H1 (cell line): ENCODE results near the gene ZNF446. TPM values are rescaled to one million over a fixed set of nuclear protein-coding genes. Genes with fewer than 3 reads are reported as not detected.

Experiments used
- E2F6 ChIP-seq: IDR thresholded peaks from 2 replicates; pipeline ENCODE4 v1.6.1; 2012; ENCODE audit warnings: inconsistent platforms
- EZH2 ChIP-seq: fragments of 200-600 bp; sonication (generic); IDR thresholded peaks from 2 replicates; pipeline ENCODE4 v1.7.1; 2012; ENCODE audit warnings: low read depth, mild to moderate bottlenecking, moderate library complexity, low read length, inconsistent platforms; ENCODE audit not compliant: severe bottlenecking
- GTF2F1 ChIP-seq: IDR thresholded peaks from 2 replicates; pipeline ENCODE4 v1.6.1; 2012; ENCODE audit warnings: low read depth, low read length, improper control_type of control experiment, borderline replicate concordance
- HDAC6 ChIP-seq: IDR thresholded peaks from one replicate; pipeline ENCODE4 v1.7.1; 2012; ENCODE audit warnings: low read depth, mild to moderate bottlenecking, inconsistent platforms, low read length, moderate library complexity
- KDM5A ChIP-seq: fragments of 200-600 bp; IDR thresholded peaks from 2 replicates; pipeline ENCODE4 v1.7.1; 2012; ENCODE audit warnings: mild to moderate bottlenecking, low read length, inconsistent platforms, mixed read lengths
- NRF1 ChIP-seq: IDR thresholded peaks from 2 replicates; pipeline ENCODE4 v1.6.1; 2011; ENCODE audit warnings: mild to moderate bottlenecking, low read depth, low read length, improper control_type of control experiment
- POLR2A ChIP-seq, 2 experiments: IDR thresholded peaks; 1 replicate in 1 of 2; 2 replicates in 1 of 2; pipeline ENCODE4 v1.6.1; 2011; ENCODE audit warnings: low read depth in 2 of 2, low read length in 2 of 2, mild to moderate bottlenecking in 2 of 2; ENCODE audit errors: control extremely low read depth in 1 of 2
- POLR2AphosphoS5 ChIP-seq: IDR thresholded peaks from 2 replicates; pipeline ENCODE4 v1.6.1; 2011; ENCODE audit warnings: low read depth, low read length
- TAF7 ChIP-seq: optimal IDR thresholded peaks from 2 replicates; pipeline ENCODE3; 2011; ENCODE audit warnings: low read depth, mild to moderate bottlenecking, inconsistent platforms, low read length, moderate library complexity, borderline replicate concordance
- TCF12 ChIP-seq: IDR thresholded peaks from 2 replicates; pipeline ENCODE4 v1.6.1; 2011; ENCODE audit warnings: low read depth, mild to moderate bottlenecking, low read length
- YY1 ChIP-seq: IDR thresholded peaks from 2 replicates; pipeline ENCODE4 v1.6.1; 2011; ENCODE audit warnings: low read depth, mild to moderate bottlenecking, low read length
- polyA plus RNA-seq, 7 experiments: library from polyadenylated mRNA; depleted of rRNA in 3 of 7; stranded (reverse) in 5 of 7; unstranded in 2 of 7; fragments of >200 nt in 5 of 7; fragments of 200-250 nt in 2 of 7; gene quantifications; 1 replicate in 5 of 7; 2 replicates in 1 of 7; 4 replicates in 1 of 7; pipeline versions ENCODE4 v1.2.1 to v1.2.3, GENCODE V29; 2011 to 2013; ENCODE audit warnings: missing spikeins in 2 of 7, mixed read lengths in 2 of 7
- total RNA-seq: library from RNA; stranded (reverse); fragmentation: NEBNext Ultra II Directional; extraction: Animal tissue kit (Norgen Biotek cat#: 25700); gene quantifications from 2 replicates; pipeline ENCODE4 v1.2.1, GENCODE V29; 2021
- TF ChIP-seq, protein P1 (sequence below): IDR thresholded peaks from 2 replicates; pipeline ENCODE4 v1.6.1; 2011; ENCODE audit warnings: low read depth, mild to moderate bottlenecking, low read length; ENCODE audit not compliant: insufficient read depth

The ZNF446 gene
- total and polyA plus RNA-seq, 2 of the 8 experiments (the other 6 are each of a cell fraction or from before 2014, with no cell fraction given): 4.1 to 5.5 TPM

- no peak for TF ChIP-seq POLR2AphosphoS5
- TF ChIP-seq TCF12: no peak
- no peak for TF ChIP-seq GTF2F1
- TF ChIP-seq E2F6: no peak
- TF ChIP-seq EZH2: no peak
- no peak for TF ChIP-seq NRF1
- no peak for TF ChIP-seq KDM5A
- TF ChIP-seq TAF7: no peak
- TF ChIP-seq HDAC6: no peak
- TF ChIP-seq, protein P1, sequence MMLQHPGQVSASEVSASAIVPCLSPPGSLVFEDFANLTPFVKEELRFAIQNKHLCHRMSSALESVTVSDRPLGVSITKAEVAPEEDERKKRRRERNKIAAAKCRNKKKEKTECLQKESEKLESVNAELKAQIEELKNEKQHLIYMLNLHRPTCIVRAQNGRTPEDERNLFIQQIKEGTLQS: no peak
- no peak for TF ChIP-seq YY1
- no peak for TF ChIP-seq POLR2A (IDR thresholded peaks at IDR 0.05; ENCODE audit: control extremely low read depth in 1 of 2, low read depth in 2 of 2, low read length in 2 of 2)
- TF ChIP-seq, all 59 proteins: peak for 0
Measured at GRCh38 chr19:58509731-58510083, 33.6 kb downstream of the ZNF446 start (continued).
